ENCODE data around the gene GDI1.

Gene GDI1

DNA sequence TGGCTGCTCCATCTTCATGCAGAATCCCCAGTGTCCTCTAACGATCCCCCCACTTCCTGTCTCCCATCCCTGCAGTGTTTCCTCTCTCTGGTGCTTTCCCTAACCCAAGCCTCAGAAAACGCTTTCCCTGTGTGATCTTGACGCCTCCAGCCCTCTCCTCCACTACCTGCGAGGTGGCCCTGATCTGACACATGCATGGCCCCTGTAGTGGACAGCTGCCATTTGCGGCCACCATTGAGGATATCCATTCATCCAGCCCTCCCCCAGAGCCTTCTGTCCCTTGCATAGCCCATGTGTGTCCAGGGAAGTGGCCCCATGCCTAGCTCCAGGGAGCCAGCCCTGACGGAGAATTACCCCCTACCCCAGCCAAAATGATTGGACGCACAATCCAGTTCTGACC, 46.4 kb downstream of the GDI1 start (continued):
- TF ChIP-seq, protein P1, sequence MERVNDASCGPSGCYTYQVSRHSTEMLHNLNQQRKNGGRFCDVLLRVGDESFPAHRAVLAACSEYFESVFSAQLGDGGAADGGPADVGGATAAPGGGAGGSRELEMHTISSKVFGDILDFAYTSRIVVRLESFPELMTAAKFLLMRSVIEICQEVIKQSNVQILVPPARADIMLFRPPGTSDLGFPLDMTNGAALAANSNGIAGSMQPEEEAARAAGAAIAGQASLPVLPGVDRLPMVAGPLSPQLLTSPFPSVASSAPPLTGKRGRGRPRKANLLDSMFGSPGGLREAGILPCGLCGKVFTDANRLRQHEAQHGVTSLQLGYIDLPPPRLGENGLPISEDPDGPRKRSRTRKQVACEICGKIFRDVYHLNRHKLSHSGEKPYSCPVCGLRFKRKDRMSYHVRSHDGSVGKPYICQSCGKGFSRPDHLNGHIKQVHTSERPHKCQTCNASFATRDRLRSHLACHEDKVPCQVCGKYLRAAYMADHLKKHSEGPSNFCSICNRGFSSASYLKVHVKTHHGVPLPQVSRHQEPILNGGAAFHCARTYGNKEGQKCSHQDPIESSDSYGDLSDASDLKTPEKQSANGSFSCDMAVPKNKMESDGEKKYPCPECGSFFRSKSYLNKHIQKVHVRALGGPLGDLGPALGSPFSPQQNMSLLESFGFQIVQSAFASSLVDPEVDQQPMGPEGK (CRISPR knock-in tag; IDR thresholded peaks at IDR 0.05; ENCODE audit: borderline replicate concordance): no peak
- TF ChIP-seq CSDC2 (CRISPR knock-in tag; IDR thresholded peaks at IDR 0.05) (no peak), ZC3H10 (CRISPR knock-in tag; IDR thresholded peaks at IDR 0.05) (no peak), ZNF8 (CRISPR knock-in tag; IDR thresholded peaks at IDR 0.05) (no peak), TOX (CRISPR knock-in tag; IDR thresholded peaks at IDR 0.05; ENCODE audit: borderline replicate concordance) (no peak)
- TF ChIP-seq, protein P2, sequence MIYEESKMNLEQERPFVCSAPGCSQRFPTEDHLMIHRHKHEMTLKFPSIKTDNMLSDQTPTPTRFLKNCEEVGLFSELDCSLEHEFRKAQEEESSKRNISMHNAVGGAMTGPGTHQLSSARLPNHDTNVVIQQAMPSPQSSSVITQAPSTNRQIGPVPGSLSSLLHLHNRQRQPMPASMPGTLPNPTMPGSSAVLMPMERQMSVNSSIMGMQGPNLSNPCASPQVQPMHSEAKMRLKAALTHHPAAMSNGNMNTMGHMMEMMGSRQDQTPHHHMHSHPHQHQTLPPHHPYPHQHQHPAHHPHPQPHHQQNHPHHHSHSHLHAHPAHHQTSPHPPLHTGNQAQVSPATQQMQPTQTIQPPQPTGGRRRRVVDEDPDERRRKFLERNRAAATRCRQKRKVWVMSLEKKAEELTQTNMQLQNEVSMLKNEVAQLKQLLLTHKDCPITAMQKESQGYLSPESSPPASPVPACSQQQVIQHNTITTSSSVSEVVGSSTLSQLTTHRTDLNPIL (CRISPR knock-in tag; IDR thresholded peaks at IDR 0.05; ENCODE audit: low read depth): no peak

DNA sequence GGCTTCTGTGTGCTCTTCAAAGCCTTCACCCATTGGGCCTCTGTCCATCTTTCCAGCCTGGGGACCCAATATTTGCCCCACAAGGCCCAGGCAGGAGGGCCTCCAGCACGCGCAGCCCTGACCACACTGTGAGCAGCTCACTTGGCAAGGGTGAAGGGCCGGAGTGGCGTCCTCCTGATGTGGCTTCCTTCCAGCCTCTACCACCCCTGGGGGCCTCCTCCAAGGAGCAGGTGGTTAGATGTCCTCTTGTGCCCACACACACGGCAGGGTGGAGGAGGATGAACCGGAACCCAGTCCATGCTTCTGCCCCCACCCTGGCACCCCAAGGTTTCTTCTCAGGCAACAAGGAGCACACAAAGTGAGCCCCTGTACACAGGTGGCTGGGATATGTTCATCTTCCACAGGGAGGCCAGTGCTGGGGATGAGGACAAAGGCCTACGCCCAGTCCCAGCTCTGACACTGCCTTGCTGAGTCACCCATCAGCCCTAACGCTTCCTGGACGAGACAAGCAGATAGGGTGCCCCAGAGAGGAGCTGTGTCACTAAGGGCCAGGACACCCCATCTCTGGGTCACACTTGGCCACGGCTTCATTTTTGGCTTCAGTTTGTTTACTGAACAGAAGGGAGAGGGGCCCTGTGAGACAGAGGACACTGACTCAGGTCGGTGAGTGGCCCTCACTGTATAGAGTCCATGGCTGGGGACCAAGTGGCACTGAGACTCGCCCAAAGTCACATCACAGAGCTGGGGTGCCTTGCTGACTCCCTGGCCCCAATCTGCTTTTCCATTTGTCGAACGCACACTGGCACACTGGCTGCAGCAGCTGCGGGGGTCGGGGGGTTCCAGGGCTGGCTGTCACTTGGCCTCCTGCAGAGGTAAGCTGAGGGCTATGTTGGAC, 47.5 kb downstream of the GDI1 start:
- TF ChIP-seq SNAI2 (CRISPR knock-in tag; IDR thresholded peaks at IDR 0.05) (no peak), ZC3H10 (CRISPR knock-in tag; IDR thresholded peaks at IDR 0.05) (no peak), TOX (CRISPR knock-in tag; IDR thresholded peaks at IDR 0.05; ENCODE audit: borderline replicate concordance) (no peak), PPARA (CRISPR knock-in tag; IDR thresholded peaks at IDR 0.05; ENCODE audit: borderline replicate concordance) (no peak), ARNTL (CRISPR knock-in tag; IDR thresholded peaks at IDR 0.05; ENCODE audit: borderline replicate concordance, low read depth) (no peak), ZNF565 (CRISPR knock-in tag; conservative IDR thresholded peaks at IDR 0.05; ENCODE audit: low read depth) (no peak), ZFP30 (CRISPR knock-in tag; IDR thresholded peaks at IDR 0.05) (no peak), TCF4 (CRISPR knock-in tag; IDR thresholded peaks at IDR 0.05; ENCODE audit: borderline replicate concordance) (no peak), GLIS3 (CRISPR knock-in tag; IDR thresholded peaks at IDR 0.05) (no peak), CSDC2 (CRISPR knock-in tag; IDR thresholded peaks at IDR 0.05) (no peak), ESRRG (CRISPR knock-in tag; IDR thresholded peaks at IDR 0.05) (no peak), OSR1 (CRISPR knock-in tag; IDR thresholded peaks at IDR 0.05) (no peak), BACH2 (CRISPR knock-in tag; IDR thresholded peaks at IDR 0.05; ENCODE audit: borderline replicate concordance) (no peak)
- TF ChIP-seq, protein P3, sequence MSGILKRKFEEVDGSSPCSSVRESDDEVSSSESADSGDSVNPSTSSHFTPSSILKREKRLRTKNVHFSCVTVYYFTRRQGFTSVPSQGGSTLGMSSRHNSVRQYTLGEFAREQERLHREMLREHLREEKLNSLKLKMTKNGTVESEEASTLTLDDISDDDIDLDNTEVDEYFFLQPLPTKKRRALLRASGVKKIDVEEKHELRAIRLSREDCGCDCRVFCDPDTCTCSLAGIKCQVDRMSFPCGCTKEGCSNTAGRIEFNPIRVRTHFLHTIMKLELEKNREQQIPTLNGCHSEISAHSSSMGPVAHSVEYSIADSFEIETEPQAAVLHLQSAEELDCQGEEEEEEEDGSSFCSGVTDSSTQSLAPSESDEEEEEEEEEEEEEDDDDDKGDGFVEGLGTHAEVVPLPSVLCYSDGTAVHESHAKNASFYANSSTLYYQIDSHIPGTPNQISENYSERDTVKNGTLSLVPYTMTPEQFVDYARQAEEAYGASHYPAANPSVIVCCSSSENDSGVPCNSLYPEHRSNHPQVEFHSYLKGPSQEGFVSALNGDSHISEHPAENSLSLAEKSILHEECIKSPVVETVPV (CRISPR knock-in tag; IDR thresholded peaks at IDR 0.05): no peak
- TF ChIP-seq, protein P1 (CRISPR knock-in tag; IDR thresholded peaks at IDR 0.05; ENCODE audit: borderline replicate concordance): no peak
- TF ChIP-seq, protein P2 (CRISPR knock-in tag; IDR thresholded peaks at IDR 0.05; ENCODE audit: low read depth): no peak
- ATAC-seq: no peak

DNA sequence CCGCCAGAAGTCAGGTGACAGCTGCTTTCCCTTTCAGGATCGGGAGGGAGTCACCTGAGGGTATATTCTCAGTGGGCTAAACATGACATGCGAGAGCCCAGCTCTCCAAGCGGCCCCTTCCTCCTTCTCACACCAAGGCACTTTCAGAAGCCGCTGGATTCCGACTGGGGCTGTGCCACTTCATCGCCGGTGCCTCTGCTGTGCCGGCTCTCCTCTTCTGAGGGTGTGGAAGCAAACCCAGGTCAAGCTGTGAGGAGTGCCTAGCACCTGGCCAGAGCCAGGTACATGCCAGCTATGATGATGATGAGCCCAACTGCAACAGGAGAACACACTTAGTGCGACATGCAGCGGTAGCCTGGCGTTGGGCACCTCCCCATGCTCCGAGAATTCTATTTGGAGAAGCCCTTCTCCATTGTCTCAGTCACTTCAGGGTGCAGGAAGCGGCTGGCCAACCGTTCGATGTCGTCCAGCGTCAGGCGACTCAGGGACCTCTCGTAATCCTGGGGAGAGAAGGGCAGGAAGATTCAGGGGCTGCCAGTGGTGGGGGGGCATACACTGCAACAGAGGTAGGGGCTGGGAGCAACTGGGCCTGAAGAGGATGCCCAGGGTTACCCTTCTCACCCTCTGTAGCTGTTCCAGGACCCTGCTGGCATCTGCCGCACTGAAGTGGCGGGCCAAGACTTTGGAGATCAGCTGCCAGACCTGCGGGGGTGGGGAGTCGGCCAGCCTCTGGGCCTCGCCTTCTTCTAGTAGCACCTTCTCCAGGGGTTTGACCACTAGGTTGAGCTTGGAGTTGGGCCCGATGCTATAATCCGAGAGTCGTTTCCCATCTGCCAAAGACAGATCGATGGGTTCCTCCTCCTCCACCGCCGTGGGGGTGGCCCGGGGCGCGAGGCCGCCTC, 48.4 kb downstream of the GDI1 start:
- ATAC-seq: no peak

More for the DNA sequence above, 48.4 kb downstream of the GDI1 start:
- TF ChIP-seq RARB (CRISPR knock-in tag; IDR thresholded peaks at IDR 0.05): no peak
- TF ChIP-seq OSR1 (CRISPR knock-in tag; IDR thresholded peaks at IDR 0.05): no peak
- TF ChIP-seq TOX (CRISPR knock-in tag; IDR thresholded peaks at IDR 0.05; ENCODE audit: borderline replicate concordance): no peak
- TF ChIP-seq ARNTL (CRISPR knock-in tag; IDR thresholded peaks at IDR 0.05; ENCODE audit: borderline replicate concordance, low read depth): no peak
- TF ChIP-seq, protein P3 (CRISPR knock-in tag; IDR thresholded peaks at IDR 0.05): no peak
- TF ChIP-seq ESRRG (CRISPR knock-in tag; IDR thresholded peaks at IDR 0.05): no peak

Measured in SK-N-SH treated with all-trans-retinoic acid at 6 μM for 48 hours (cell line).